ENCODE measurements around the gene PSMD14. TPM values are rescaled to one million over a fixed set of nuclear protein-coding genes. Genes with fewer than 3 reads are reported as not detected.

PSMD14 gene
- total RNA-seq, 2 donors from 2014 or later: 25.2 to 59.5 TPM

- Histone ChIP-seq H3K27me3 (replicated peaks; ENCODE audit: insufficient read depth) (no peaks in the 10 kb centered on the region), H3K27ac (no peak overlapping the region), H3K4me1 (ENCODE audit: control insufficient read depth in 1 of 2, low read depth in 2 of 2) (no peaks in the 10 kb centered on the region), H3K36me3 (peaks cover 3% of the 10 kb centered on the region), H3K9me3 (no peaks in the 10 kb centered on the region), H3K4me3 (no peak overlapping the region)
- ATAC-seq (ENCODE audit: insufficient number of reproducible peaks, low FRiP score, low read depth) (no peak), DNase-seq (ENCODE audit: low spot score) (no peak)
- no peak for TF ChIP-seq CTCF (IDR thresholded peaks at IDR 0.05)
Measured at GRCh38 chr2:161373942-161374341, 65.7 kb downstream of the PSMD14 start.

- Histone ChIP-seq H3K27me3 (replicated peaks; ENCODE audit: insufficient read depth) (no peaks in the 10 kb centered on the region), H3K4me3 (no peak overlapping the region), H3K36me3 (peaks cover 3% of the 10 kb centered on the region), H3K4me1 (ENCODE audit: control insufficient read depth in 1 of 2, low read depth in 2 of 2) (no peaks in the 10 kb centered on the region), H3K9me3 (no peaks in the 10 kb centered on the region), H3K27ac (no peak overlapping the region)
- TF ChIP-seq CTCF (IDR thresholded peaks at IDR 0.05): no peak
- DNase-seq (ENCODE audit: low spot score) (no peak), ATAC-seq (ENCODE audit: insufficient number of reproducible peaks, low FRiP score, low read depth) (no peak)
Measured at GRCh38 chr2:161374446-161374845, 66.2 kb downstream of the PSMD14 start.

GRCh38 chr2:161379740-161380139 lies 71.5 kb downstream of the PSMD14 start:
- no peak for DNase-seq (ENCODE audit: low spot score)
- ATAC-seq (ENCODE audit: insufficient number of reproducible peaks, low FRiP score, low read depth): no peak
- Histone ChIP-seq H3K9me3 (no peaks in the 10 kb centered on the region), H3K4me1 (ENCODE audit: control insufficient read depth in 1 of 2, low read depth in 2 of 2) (no peaks in the 10 kb centered on the region), H3K27me3 (replicated peaks; ENCODE audit: insufficient read depth) (no peaks in the 10 kb centered on the region), H3K36me3 (no peaks in the 10 kb centered on the region), H3K4me3 (no peak overlapping the region), H3K27ac (no peak overlapping the region)
- no peak for TF ChIP-seq CTCF (IDR thresholded peaks at IDR 0.05)

GRCh38 chr2:161381546-161381945 lies 73.3 kb downstream of the PSMD14 start:
- no peak for TF ChIP-seq CTCF (IDR thresholded peaks at IDR 0.05)
- no peak for DNase-seq (ENCODE audit: low spot score)
- Histone ChIP-seq H3K27ac (no peak overlapping the region), H3K36me3 (no peaks in the 10 kb centered on the region), H3K4me3 (no peak overlapping the region), H3K9me3 (no peaks in the 10 kb centered on the region), H3K27me3 (replicated peaks; ENCODE audit: insufficient read depth) (no peaks in the 10 kb centered on the region), H3K4me1 (ENCODE audit: control insufficient read depth in 1 of 2, low read depth in 2 of 2) (no peaks in the 10 kb centered on the region)
- no peak for ATAC-seq (ENCODE audit: insufficient number of reproducible peaks, low FRiP score, low read depth)

GRCh38 chr2:161382747-161383146 lies 74.5 kb downstream of the PSMD14 start:
- Histone ChIP-seq H3K36me3 (no peaks in the 10 kb centered on the region), H3K9me3 (no peaks in the 10 kb centered on the region), H3K4me3 (no peak overlapping the region), H3K4me1 (ENCODE audit: control insufficient read depth in 1 of 2, low read depth in 2 of 2) (no peaks in the 10 kb centered on the region), H3K27ac (no peak overlapping the region), H3K27me3 (replicated peaks; ENCODE audit: insufficient read depth) (no peaks in the 10 kb centered on the region)
- no peak for ATAC-seq (ENCODE audit: insufficient number of reproducible peaks, low FRiP score, low read depth)
- DNase-seq (ENCODE audit: low spot score): no peak
- no peak for TF ChIP-seq CTCF (IDR thresholded peaks at IDR 0.05)

Measured in thoracic aorta (tissue), 2 donors.